NOMO-1 (cell line): Measurements from ENCODE around the gene UVSSA.
"Not testable (repeated sequence)": the region's sequence is repeated elsewhere in the genome, so short reads cannot be mapped to it uniquely, and the experiment has no call there.

ENCODE experiments used
- DNase-seq, 2 experiments: peaks; one replicate each; lab custom pipeline; 2025; ENCODE audit not compliant: unreplicated experiment in 2 of 2; lab: John Stamatoyannopoulos, UW

The UVSSA gene

DNA sequence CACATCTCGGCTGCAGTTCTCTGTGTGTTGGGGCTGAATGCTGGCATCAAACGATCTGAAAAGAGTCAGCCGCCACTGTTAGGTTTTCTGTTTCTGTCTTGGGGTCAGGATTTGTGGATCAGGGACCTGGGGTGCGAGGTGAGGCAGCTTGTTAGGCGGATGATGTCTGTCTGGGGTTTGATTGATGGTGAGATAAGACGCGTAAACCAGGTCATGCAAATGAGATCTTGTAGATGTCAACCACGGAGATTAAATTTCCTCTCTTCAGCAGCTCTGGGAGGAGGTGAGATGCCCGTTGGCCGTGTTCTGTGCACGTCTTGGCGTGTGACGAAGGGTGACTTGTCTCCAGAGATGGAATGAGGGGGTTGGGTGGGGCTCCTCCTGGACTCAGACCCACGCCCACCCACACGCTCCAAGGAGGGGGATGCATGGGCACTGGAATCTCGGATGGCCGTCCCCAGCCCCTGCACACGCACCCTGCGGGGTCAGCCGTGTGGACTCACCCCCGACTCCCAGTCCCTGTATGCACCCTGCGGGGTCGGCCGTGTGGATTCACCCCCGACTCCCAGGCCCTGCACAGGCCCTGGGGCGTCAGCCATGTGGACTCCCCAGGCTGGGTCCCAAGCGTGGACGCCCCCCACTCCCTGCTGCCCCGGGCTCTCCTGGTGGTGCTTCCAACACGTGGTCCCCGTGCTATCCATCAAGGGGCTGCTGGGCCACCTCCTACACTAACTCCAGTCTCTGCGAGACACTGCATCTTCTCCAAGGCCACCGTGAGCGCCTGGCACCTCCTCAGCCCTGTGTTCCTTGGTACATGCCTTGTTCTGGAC is 16.0 kb upstream of the UVSSA start:
- DNase-seq: no peak

DNA sequence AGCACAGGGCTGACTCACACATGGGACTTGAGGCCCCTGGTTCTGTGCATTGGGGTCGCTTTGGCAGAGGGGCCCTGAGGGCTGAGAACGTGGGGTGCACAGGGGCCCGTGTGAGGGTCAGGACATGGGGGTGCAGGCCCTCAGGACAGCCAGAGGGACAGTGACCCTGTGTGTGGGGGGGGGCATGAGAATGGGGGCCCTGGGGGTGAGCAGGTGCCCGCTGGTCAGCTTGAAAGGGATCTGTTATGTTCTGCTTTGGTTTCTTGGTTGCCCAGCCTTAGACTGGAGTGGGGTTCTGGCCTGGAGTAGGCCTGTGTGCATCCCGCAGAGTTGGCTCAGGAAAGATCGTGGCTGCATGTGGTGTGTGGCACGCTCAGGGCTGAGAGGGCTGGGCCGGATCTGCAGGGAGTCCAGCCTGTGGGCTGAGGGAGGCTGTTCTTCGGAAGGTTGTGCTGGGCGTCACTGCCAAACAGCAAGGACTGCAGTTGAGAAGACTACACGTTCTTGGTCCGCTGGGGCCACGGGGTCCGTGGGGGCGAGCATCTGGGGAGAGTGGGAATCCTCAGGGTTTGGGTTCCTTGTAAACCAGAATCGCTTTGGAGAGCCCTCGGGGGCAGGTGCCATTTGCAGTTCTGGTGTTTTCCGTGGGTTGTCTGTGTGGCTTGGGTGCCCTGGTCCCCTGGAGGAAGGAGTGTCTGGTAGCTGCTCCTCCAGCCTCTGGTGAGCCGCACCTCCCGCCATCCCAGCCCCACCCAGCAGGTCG is 15.2 kb upstream of the UVSSA start:
- DNase-seq: no peak

DNA sequence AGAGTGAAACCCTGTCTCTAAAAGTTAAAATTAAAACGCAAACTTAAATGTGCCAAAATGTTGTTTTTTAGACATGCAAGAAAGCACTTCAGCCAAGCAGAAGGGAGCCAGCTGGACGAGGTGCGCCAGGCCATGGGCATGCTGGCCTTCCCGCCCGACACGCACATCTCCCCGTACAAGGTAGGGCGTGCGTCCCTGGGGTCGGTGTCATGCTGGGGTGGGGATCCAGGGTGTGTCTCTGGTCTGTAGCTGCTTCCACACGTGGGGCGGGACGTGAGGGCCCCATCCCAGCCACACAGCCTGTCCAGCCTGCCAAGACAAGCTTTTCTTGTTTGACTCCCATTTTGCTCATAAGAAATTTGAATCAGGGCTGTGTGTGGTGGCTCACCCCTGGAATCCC is 14.3 kb upstream of the UVSSA start:
- no peak for DNase-seq

DNA sequence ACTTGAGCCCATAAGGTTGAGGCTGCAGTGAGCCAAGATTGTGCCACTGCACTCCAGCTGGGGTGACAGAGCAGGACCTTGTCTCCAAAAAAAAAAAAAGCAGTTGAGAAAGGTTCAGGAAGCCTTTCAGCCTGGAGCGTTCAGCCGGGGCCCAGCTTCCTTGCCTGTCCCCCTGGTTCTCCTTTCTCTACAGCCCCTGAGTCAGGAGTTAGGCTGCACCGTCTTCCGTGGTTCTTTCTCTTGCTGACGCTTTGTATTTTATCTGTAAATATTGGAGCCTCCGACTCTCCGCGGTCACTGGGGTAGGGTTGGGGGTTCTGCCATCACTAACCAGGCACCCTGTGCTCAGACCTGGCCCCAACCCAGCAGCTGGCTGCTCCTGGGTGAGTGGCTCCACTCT is 13.8 kb upstream of the UVSSA start:
- DNase-seq: peak; percentile 38 to 56

DNA sequence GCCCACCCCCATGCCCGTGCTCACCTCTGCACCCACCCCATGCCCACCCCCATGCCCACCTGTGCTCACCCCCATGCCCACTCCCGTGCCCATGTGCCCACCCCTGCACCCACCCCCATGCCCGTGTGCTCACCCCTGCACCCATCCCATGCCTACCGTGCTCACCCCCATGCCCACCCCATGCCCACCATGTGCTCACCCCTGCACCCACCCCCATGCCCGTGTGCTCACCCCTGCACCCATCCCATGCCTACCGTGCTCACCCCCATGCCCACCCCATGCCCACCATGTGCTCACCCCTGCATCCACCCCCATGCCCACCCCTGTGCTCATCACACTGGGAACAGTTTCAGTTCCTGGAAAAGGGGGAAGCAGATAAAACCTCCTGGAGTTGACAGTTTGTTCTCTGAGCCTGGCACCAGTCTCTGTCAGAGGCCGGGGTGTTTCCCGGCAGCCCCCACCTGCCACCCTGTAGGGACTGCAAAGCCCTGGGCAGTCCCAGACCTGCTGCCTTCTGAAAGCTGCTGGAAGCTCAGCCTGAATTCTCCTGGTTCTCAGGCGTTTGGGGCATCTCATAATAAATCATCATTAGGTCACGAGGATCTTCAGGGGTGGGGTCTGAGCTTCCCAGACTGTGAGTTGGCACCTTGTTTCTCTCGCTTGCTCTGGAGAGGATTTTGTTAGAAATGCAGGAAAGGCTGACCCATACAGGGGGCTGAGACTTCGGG is 13.0 kb upstream of the UVSSA start:
- DNase-seq: peak; percentile 58 to 64

DNA sequence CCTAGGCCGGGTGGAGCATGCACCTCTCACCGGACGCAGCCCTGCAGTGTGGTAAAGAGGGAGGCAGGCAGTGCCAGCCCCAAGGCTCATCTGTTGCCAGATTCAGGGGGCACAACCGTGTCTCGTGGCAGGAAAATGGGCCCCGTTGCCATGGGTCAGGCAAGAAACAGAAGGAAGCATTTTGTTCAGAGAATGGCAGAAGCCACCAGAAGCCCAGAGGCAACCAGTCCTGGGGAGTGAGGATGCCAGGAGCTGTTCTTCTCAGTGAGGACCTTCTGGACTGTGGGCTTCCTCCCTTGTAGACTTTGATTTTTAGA is 12.5 kb upstream of the UVSSA start:
- no peak for DNase-seq

DNA sequence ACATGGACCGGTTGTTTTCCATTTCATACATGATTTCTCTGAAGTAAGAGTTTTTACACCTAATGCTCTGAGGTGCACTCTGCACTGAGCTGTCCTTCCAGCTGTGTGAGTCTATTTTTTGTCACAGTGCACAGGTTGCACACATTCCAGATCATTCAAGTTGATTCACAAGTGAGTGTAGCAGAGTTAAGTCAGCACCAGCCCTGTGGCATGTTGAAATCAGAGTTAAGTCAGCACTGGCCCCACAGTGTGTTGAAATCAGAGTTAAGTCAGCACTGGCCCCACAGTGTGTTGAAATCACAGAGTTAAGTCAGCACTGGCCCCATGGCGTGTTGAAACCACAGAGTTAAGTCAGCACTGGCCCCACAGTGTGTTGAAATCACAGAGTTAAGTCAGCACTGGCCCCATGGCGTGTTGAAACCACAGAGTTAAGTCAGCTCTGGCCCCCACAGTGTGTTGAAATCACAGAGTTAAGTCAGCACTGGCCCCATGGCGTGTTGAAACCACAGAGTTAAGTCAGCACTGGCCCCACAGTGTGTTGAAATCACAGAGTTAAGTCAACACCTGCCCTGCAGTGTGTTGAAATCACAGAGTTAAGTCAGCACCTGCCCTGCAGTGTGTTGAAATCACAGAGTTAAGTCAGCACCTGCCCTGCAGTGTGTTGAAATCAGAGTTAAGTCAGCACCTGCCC is 11.7 kb upstream of the UVSSA start:
- DNase-seq: not testable (repeated sequence)

DNA sequence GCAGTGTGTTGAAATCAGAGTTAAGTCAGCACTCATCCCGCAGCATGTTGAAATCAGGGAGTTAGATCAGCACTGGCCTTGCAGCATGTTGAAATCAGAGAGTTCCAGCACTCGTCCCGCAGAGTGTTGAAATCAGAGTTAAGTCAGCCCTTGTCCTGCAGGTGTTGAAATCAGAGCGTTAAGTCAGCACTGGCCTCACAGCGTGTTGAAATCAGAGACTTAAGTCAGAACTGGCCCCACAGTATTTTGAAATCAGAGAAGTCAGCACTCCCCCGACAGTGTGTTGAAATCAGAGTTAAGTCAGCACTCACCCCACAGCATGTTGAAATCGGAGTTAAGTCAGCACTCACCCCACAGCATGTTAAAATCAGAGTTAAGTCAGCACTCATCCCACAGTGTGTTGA is 10.9 kb upstream of the UVSSA start:
- peak in 1 of 2 experiments; percentile 18 for DNase-seq

DNA sequence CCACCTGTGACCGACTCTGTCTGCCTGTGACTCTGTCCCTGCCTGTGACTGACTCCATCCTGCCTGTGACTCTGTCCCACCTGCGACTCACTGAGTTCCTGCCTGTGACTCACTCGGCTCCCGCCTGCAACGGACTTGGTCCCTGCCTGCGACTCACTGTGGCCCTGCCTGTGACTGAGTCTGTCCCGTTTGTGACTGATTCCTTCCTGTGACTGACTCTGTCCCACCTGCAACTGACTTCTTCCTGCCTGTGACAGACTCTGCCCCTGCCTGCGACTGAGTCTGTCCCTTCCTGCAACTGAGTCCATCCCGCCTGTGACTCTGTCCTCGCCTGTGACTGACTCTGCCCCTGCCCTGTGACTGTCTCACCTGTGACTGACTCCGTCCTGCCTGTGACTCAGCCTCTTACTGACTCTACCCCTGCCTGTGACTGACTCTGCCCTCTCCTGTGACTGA is 9.6 kb upstream of the UVSSA start:
- no peak for DNase-seq

DNA sequence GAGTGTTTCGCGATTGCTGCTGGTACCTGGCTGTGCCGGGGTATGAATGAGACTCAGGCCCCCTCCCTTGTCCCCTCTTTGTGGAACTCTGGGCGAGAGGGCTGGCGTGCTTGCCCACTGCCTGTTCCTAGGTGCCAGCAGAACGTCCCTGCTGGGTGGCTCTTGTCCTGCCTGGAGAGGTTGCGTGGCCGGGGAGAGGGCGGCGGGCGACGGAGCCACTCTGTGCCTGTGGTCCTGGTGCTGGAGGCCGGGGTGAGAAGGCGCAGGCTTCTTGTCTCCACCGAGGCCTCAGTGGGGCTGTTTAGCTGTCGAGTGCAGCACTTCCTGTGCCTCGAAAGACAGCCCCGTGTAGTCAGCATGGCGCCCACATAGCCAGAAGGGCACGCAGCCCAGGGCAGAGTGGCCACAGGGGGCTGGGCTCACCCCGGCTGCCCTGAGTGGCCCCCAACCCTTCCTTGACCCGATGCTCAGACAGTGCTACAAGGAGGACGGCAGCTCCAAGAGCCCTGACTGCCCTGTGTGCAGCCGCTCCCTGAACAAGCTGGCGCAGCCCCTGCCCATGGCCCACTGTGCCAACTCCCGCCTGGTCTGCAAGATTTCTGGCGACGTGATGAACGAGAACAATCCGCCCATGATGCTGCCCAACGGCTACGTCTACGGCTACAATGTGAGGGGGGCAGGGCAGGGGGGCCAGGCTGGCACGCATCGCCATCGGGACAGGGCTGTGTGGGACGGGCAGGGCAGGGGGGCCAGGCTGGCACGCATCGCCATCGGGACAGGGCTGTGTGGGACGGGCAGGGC is 8.9 kb upstream of the UVSSA start:
- DNase-seq: no peak

DNA sequence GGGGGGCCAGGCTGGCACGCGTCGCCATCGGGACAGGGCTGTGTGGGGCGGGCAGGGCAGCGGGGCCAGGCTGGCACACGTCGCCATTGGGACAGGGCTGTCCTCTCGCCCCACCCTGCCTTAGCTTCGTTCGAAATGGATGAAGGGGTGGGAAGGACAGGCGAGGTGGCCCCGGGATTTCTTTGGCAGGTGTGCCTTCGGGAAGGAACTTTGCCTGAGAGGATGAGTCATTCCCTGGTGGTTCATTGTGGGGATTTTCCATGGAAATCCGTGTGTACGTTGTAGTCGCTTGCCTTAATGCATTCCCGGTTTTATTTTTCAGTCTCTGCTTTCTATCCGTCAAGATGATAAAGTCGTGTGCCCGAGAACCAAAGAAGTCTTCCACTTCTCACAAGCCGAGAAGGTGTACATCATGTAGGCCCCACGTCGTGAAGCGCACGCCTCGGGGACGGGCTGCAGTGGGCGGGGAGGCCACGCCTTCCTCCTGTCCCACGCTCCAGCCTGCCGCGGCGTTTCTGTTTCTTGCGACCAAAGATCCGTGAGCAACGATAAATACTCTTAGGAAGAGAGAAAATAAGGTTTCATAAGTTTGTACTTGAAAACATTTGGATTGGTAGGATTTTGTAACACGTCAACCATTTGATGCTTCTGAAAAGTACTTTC is 8.1 kb upstream of the UVSSA start:
- no peak for DNase-seq

DNA sequence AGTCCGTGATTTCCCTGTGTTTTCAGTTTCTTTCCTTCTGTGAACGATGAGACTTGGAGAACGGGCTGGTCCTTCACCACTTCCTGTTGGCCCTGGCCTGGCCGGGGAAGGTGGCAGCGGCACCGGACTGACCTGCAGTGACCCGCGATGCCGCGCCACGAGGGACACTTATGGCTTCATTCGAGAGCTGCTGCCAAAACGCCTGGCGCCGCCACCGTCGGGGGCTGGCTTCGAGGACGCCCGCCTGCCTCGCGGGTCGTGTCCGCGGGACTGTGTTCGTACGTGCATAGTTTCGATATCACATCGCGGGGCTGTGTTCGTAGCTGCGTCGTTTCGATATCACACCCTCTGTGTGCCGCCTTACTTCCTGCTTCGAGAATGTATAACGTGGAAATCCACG is 7.5 kb upstream of the UVSSA start:
- no peak for DNase-seq

DNA sequence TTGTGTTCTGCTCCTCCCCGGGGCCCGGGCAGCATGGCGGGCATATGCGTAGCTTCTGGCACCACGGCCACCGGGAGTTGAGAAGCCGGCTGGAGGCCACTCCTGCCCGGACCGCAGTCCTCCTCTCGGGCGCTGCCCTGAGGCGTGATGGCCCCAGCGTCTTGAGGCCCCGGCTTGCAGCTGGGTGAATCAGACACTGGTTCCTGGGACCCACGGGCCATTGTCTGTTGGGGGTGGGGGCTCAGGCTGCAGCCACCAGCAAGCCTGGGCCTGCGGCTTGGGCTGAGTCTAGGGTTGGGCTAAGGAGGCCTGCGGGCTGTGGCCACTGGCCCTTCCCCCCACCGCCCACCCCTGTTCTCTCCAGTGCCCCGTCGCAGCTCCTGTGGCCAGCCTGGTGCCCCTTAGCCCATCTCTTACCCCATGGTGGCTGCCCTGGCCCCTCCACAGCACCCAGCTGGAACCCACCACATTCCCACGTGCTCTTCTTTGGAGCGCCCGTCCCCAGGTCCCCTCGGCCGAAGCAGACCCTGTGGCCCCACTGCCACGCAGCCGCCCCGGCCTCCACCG is 6.7 kb upstream of the UVSSA start:
- DNase-seq: no peak

DNA sequence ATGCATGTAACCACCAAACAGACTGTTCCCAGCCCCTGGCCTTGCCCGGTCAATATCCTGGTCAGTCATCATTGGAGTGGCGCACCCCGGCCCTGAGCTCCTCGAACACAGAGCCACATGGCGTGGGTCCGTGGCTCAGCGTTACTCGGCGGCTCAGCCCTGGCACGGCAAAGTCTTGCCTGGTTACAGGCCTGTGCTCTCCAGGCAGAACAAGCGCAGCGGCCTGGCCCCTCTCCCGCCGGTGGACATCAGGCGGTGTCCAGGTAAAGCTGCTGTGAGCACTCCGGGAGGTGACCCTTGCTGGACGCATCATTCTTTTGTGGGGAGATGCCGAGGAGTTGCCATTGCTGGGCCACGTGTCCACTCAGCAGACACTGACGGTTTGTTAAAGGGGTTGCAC is 6.1 kb upstream of the UVSSA start:
- DNase-seq: no peak

DNA sequence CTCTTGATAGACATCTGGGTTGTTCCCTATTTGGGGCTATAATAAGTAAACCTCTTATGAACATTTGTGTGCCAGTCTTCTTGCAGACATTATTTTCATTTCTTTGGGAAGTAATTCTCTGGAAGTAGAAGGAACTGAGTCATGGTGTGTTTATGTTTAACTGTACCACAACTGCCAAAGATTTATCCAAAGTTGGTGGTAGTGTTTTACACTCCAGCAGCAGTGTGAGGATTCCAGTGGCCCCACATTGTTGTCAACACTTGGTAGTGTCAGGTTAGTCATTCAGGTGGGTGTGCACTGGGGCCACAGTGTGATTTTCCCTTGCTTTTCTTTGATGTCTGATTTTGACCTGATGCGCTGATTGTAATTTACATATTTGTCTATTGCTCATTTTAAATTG is 5.0 kb upstream of the UVSSA start:
- DNase-seq: no peak

DNA sequence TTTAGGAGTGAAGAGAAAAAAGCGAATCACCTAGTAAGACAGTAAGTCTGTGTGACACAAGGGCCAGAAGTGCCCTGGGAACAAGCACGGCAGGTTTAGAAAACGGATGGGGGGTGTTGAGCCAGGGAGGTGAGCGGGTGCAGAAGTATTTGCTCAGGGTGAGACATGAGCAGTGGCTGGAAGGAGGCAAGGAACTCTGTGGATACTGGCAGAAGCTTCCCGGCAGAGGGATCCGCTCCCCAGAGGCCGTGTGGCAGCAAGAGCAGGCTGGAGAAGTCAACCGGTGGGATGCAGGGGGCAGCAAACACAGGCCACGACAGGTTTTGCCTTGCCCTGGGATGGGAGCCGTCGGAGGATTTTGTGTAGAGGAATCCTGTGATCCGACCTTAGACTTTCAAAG is 2.3 kb upstream of the UVSSA start:
- DNase-seq: no peak

DNA sequence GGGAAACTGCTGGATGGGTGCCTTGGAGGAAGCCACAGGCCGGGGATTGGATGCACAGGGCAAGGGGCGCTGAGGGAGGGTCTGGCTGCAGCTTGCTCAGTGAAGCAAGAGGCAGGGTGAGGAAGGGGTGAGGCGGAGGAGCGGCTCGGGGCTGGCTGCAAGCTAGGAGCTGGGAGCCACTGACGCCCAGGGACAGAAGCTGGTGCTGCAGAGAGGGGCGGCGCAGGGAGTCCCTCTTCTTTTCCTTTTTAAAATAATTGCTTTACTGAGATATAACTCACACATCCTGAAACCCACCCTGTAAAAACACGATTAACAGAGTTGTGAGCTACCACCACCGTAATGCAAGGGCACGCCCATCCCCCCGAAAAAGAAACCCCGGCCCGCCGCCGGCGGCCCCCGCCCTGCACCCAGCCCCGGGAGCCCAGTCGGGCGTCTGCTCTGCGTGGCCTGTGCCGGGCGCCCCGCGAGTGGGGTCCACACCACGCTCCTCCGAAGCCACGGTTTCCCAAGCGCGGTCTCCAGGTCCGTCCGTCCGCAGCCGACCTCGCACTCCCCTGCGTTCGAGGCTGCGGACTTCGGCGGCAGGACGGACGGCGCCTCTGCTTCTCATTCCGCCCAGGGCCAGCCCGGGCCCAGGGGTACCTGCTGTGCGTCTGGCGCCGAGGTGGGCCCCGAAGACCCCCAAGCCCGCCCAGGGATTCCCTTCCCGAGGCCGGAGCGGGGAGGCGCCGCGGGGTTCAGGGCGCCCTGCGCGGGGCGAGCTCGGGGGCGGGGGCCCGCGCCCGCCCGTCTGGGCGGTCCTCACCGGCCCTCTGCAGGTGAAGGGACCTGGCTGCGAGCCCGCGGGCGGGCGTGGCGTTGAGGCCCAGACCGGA is 866 bp upstream of the UVSSA start:
- peak; percentile 45 to 55 for DNase-seq

DNA sequence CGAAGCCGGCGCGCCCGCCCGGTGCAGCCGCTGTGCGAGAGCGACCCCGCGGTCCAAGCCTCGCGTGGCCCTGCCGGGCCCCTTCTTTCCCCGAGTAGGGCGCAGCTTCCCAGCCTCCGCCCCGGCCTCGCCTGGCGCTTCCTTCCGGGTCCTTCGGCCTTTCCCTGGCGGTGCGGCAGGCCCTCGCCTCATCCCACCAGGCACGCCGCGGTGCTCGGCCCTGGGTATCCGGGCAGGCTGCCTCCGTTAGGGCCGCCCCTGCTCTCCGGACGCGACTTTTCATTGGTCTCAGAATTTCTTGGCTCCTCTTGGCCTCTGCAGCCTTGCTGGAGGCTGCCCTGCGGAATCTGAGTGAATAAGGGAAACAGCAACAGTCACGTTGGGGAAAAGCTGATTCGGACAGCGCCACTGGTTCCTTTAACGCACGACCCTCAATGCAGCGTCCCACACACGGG is 429 bp downstream of the UVSSA start:
- DNase-seq: peak; percentile 70 to 74
